Dendritic cell treated with granulocyte-macrophage colony-stimulating factor and Interleukin-4, amounts not matched to agents 40 ng/mL and 50 ng/mL, for 4 days (primary cell): ENCODE results near the gene TESPA1.

Experiments used
- H3K27ac Mint-ChIP-seq: one replicate; pipeline ENCODE4 v1.8.0; 2022; ENCODE audit warnings: mild to moderate bottlenecking, mixed read lengths
- H3K27me3 Mint-ChIP-seq: one replicate; pipeline ENCODE4 v1.8.0; 2022; ENCODE audit warnings: mild to moderate bottlenecking, mixed read lengths
- H3K36me3 Mint-ChIP-seq: one replicate; pipeline ENCODE4 v1.8.0; 2022; ENCODE audit warnings: low read depth, mixed read lengths
- H3K4me1 Mint-ChIP-seq: one replicate; pipeline ENCODE4 v1.8.0; 2022; ENCODE audit warnings: low read depth, mixed read lengths
- H3K4me3 Mint-ChIP-seq: one replicate; pipeline ENCODE4 v1.8.0; 2022; ENCODE audit warnings: mild to moderate bottlenecking, moderate library complexity, mixed read lengths
- H3K9me3 Mint-ChIP-seq: one replicate; pipeline ENCODE4 v1.8.0; 2022; ENCODE audit warnings: mixed read lengths
- intact Hi-C: fragments of 100-400 bp; cut with micrococcal nuclease; formaldehyde crosslinking; loops from one replicate; pipeline ENCODE4 v1.15.0; 2022

The TESPA1 gene

GRCh38 chr12:54984658-54985376 is at the start of gene TESPA1:
TSS of gene TESPA1 (minus strand) at chr12:54984762. CDS start at chr12:54974562, 10,200 bp downstream.
- H3K4me1 Mint-ChIP-seq: peaks cover 25% of the 10 kb centered on the region
- no peak within 1 kb of the TSS for H3K27ac Mint-ChIP-seq
- H3K4me3 Mint-ChIP-seq: no peak within 1 kb of the TSS
- intact Hi-C loops: no loop called here
- H3K36me3 Mint-ChIP-seq: no peaks in the 10 kb centered on the region
- peaks cover under 1% of the 10 kb centered on the region for H3K27me3 Mint-ChIP-seq
- H3K9me3 Mint-ChIP-seq: no peaks in the 10 kb centered on the region

- Mint-ChIP-seq H3K27ac (no peak overlapping the region), H3K36me3 (no peaks in the 10 kb centered on the region), H3K27me3 (peaks cover 8% of the 10 kb centered on the region), H3K4me3 (no peak overlapping the region), H3K9me3 (no peaks in the 10 kb centered on the region), H3K4me1 (peaks cover 41% of the 10 kb centered on the region)
- intact Hi-C loops: no loop called here
Observed at GRCh38 chr12:55034218-55034617, 49.7 kb upstream of the TESPA1 start.

- peaks cover 36% of the 10 kb centered on the region for H3K27me3 Mint-ChIP-seq
- no peak overlapping the region for H3K4me3 Mint-ChIP-seq
- intact Hi-C loops: no loop called here
- H3K9me3 Mint-ChIP-seq: no peaks in the 10 kb centered on the region
- no peak overlapping the region for H3K27ac Mint-ChIP-seq
- H3K36me3 Mint-ChIP-seq: no peaks in the 10 kb centered on the region
- peaks cover 1% of the 10 kb centered on the region for H3K4me1 Mint-ChIP-seq
Observed at GRCh38 chr12:55025508-55025907, 40.9 kb upstream of the TESPA1 start.

- Mint-ChIP-seq H3K4me3 (no peak overlapping the region), H3K36me3 (no peaks in the 10 kb centered on the region), H3K27ac (no peak overlapping the region), H3K27me3 (peaks cover 43% of the 10 kb centered on the region), H3K9me3 (no peaks in the 10 kb centered on the region), H3K4me1 (peaks cover 10% of the 10 kb centered on the region)
- intact Hi-C loops: no loop called here
Observed at GRCh38 chr12:55024575-55024974, 40.0 kb upstream of the TESPA1 start.

GRCh38 chr12:55019784-55020183 is 35.2 kb upstream of the TESPA1 start, which contains the start of gene NEUROD4:
TSS of gene NEUROD4 (plus strand) at chr12:55019974. CDS start at chr12:55026440, 6,466 bp downstream.
- Mint-ChIP-seq H3K9me3 (no peaks in the 10 kb centered on the region), H3K27me3 (peaks cover 53% of the 10 kb centered on the region), H3K36me3 (no peaks in the 10 kb centered on the region), H3K4me3 (no peak within 1 kb of the TSS), H3K4me1 (peaks cover 14% of the 10 kb centered on the region), H3K27ac (no peak within 1 kb of the TSS)
- intact Hi-C loops: no loop called here

- intact Hi-C loops: no loop called here
- H3K27ac Mint-ChIP-seq: no peak overlapping the region
- peaks cover 14% of the 10 kb centered on the region for H3K4me1 Mint-ChIP-seq
- H3K27me3 Mint-ChIP-seq: peaks cover 45% of the 10 kb centered on the region
- H3K4me3 Mint-ChIP-seq: no peak overlapping the region
- peaks cover 16% of the 10 kb centered on the region for H3K9me3 Mint-ChIP-seq
- no peaks in the 10 kb centered on the region for H3K36me3 Mint-ChIP-seq
Observed at GRCh38 chr12:55017416-55017925, 32.9 kb upstream of the TESPA1 start.

GRCh38 chr12:55008944-55009585 is 24.5 kb upstream of the TESPA1 start:
- Mint-ChIP-seq H3K36me3 (no peaks in the 10 kb centered on the region), H3K27ac (no peak overlapping the region), H3K4me3 (no peak overlapping the region), H3K4me1 (peaks cover 6% of the 10 kb centered on the region), H3K9me3 (peaks cover 18% of the 10 kb centered on the region), H3K27me3 (peaks cover 37% of the 10 kb centered on the region)
- intact Hi-C loops: no loop called here

GRCh38 chr12:55002355-55002754 is 17.8 kb upstream of the TESPA1 start:
- intact Hi-C loops: no loop called here
- no peak overlapping the region for H3K4me3 Mint-ChIP-seq

GRCh38 chr12:55001198-55001868 is 16.8 kb upstream of the TESPA1 start:
- Mint-ChIP-seq H3K36me3 (no peaks in the 10 kb centered on the region), H3K27me3 (peaks cover 27% of the 10 kb centered on the region), H3K4me3 (no peak overlapping the region), H3K4me1 (peaks cover 10% of the 10 kb centered on the region), H3K9me3 (no peaks in the 10 kb centered on the region), H3K27ac (no peak overlapping the region)
- intact Hi-C loops: no loop called here

More at GRCh38 chr12:55002355-55002754, 17.8 kb upstream of the TESPA1 start:
- Mint-ChIP-seq H3K9me3 (no peaks in the 10 kb centered on the region), H3K36me3 (no peaks in the 10 kb centered on the region), H3K27ac (no peak overlapping the region), H3K4me1 (peaks cover 10% of the 10 kb centered on the region), H3K27me3 (peaks cover 23% of the 10 kb centered on the region)

GRCh38 chr12:54998958-54999510 is 14.5 kb upstream of the TESPA1 start:
- no peaks in the 10 kb centered on the region for H3K9me3 Mint-ChIP-seq

GRCh38 chr12:54997929-54998522 is 13.5 kb upstream of the TESPA1 start:
- Mint-ChIP-seq H3K27ac (no peak overlapping the region), H3K9me3 (no peaks in the 10 kb centered on the region), H3K4me3 (no peak overlapping the region), H3K4me1 (peaks cover 10% of the 10 kb centered on the region), H3K36me3 (no peaks in the 10 kb centered on the region), H3K27me3 (peaks cover 16% of the 10 kb centered on the region)
- intact Hi-C loops: no loop called here

More at GRCh38 chr12:54998958-54999510, 14.5 kb upstream of the TESPA1 start:
- H3K27me3 Mint-ChIP-seq: peaks cover 22% of the 10 kb centered on the region
- intact Hi-C loops: no loop called here
- no peaks in the 10 kb centered on the region for H3K36me3 Mint-ChIP-seq
- no peak overlapping the region for H3K4me3 Mint-ChIP-seq
- peaks cover 10% of the 10 kb centered on the region for H3K4me1 Mint-ChIP-seq
- no peak overlapping the region for H3K27ac Mint-ChIP-seq

GRCh38 chr12:54996205-54996604 is 11.6 kb upstream of the TESPA1 start:
- no peak overlapping the region for H3K27ac Mint-ChIP-seq
- H3K4me3 Mint-ChIP-seq: no peak overlapping the region
- no peaks in the 10 kb centered on the region for H3K36me3 Mint-ChIP-seq
- intact Hi-C loops: no loop called here
- peaks cover 16% of the 10 kb centered on the region for H3K27me3 Mint-ChIP-seq
- H3K4me1 Mint-ChIP-seq: peaks cover 9% of the 10 kb centered on the region
- H3K9me3 Mint-ChIP-seq: no peaks in the 10 kb centered on the region

- Mint-ChIP-seq H3K36me3 (no peaks in the 10 kb centered on the region), H3K27ac (no peak overlapping the region), H3K4me1 (peaks cover 12% of the 10 kb centered on the region), H3K27me3 (peaks cover 17% of the 10 kb centered on the region), H3K9me3 (no peaks in the 10 kb centered on the region), H3K4me3 (no peak overlapping the region)
- intact Hi-C loops: loop anchor here (1.0 to 2.0 kb wide), 2 partner anchors 79 to 149 kb away; no protein-coding TSS in a partner anchor
Observed at GRCh38 chr12:54993181-54993835, 8.7 kb upstream of the TESPA1 start.
